ENCODE data around the gene GABRB3.

Gene GABRB3

GRCh38 chr15:26521691-26522198, 251.1 kb downstream of the GABRB3 start:
- no peak for DNase-seq

GRCh38 chr15:26521130-26521529, 251.7 kb downstream of the GABRB3 start:
- DNase-seq = no peak

- DNase-seq = no peak
These were observed 254.0 kb downstream of the GABRB3 start for GRCh38 chr15:26518885-26519284.

GRCh38 chr15:26516102-26516980, 256.5 kb downstream of the GABRB3 start:
- no peak for DNase-seq

- DNase-seq = no peak
These were observed 268.9 kb downstream of the GABRB3 start for GRCh38 chr15:26504009-26504408.

All from CD4-positive, alpha-beta T cell treated with Interleukin-15 for 1 hour (primary cell).